GOT3 (cell line): Measurements from ENCODE around the gene MTX2.
"Not testable (repeated sequence)": the region's sequence is repeated elsewhere in the genome, so short reads cannot be mapped to it uniquely, and the experiment has no call there.

ENCODE experiments used
- DNase-seq: peaks from one replicate; lab custom pipeline; 2025; ENCODE audit warnings: mixed read lengths; lab: John Stamatoyannopoulos, UW

The MTX2 gene

DNA sequence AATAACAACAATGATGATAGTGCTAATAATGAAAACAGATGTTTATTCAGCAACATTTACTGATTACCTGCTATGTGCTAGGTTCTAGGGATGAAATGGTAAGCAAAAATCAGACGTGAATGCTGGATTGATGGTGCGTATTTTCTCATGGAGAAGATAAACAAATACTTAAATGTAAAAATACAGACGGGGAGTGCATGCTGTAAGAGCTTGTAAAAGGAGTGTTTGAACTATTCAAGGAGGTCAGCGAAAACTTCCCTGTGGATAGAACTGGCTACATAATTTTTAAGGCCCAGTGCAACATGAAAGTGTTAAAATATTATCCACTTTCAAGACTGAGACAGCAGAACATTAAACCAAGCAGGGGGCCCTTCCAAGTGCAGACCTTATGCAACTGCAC, 22.1 kb downstream of the MTX2 start:
- DNase-seq: no peak

DNA sequence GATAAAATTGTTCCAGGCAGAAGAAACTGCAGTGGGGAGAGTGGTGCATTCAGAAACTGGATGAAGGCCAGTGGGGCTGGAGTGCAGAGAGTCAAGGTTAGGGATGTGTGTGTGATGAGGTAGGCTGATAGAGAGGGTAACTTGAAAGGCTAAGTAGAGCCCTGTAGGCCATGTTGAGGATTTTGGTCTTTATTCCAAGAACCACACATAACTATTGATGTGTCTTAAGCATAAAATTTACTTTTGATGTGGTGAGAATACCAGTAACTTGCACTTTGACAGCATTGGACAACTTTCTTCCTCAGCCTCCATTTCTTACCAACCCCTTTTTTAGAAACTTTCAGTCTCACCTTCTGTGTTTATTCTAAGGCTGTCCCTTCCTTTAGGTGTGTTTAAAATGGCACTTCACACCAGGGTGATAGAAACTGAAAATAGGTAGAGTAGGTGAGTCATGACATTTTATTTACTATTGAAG, 22.6 kb downstream of the MTX2 start:
- DNase-seq: no peak

DNA sequence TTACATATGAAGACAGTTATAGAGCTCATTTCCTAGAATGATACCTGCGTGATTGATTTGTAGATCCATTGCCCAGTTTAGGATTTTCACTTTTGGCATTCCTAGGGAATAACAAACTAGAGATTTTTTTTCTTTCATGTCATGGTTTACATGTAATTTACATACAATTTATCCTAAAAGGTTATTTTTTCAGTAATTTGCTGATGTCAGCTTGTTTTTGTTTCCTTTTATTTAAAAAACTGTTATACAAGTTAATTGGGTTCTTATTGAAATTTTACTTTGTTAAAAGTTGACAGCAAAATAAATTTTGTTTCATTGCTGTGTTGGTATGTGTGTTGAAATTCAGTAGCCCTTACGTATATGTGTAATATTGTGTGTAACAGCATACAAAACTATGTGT, 23.4 kb downstream of the MTX2 start:
- no peak for DNase-seq

DNA sequence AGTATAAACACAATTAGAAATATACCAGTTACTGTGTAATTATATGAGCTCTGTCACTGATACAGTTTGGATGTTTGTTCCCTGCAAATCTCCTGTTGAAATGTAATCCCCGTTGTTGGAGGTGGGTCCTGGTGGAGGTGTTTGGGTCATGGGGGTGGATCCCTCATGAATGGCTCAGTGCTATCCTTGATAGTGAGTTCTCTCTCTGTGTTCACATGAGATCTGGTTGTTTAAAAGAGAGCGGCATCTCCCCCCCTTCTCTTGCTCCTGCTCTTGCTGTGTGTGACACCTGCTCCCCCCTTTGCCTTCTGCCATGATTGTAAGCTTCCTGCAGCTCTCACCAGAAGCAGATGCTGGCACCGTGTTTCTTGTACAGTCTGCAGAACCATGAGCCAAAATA, 24.1 kb downstream of the MTX2 start:
- DNase-seq: no peak

- no peak for DNase-seq
These were observed 27.8 kb downstream of the MTX2 start for GRCh38 chr2:176297067-176297466.

DNA sequence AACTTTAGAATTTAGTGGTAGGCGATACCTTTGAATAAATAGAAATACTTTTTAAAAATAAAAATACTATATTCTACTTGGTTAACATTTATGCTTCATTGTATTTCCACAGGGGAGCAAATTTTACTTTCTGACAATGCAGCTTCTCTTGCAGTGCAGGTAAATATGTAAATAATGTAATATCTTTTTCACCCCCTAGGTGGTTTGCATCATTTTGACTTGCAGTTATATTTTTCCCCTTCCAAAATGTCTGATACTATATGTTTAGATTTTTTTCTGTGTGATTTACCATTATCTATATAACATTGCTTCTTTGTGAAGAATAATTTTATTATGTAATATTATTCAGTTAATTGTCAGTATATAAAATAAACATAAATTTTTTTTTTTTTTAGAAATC, 28.5 kb downstream of the MTX2 start:
- no peak for DNase-seq

DNA sequence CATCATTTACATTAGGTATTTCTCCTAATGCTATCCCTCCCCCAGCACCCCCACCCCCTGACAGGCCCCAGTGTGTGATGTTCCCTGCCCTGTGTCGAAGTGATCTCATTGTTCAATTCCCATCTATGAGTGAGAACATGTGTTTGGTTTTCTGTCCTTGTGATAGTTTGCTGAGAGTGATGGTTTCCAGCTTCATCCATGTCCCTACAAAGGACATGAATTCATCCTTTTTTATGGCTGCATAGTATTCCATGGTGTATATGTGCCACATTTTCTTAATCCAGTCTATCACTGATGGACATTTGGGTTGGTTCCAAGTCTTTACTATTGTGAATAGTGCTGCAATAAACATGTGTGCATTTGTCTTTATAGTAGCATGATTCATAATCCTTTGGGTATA, 36.8 kb downstream of the MTX2 start:
- DNase-seq: not testable (repeated sequence)

DNA sequence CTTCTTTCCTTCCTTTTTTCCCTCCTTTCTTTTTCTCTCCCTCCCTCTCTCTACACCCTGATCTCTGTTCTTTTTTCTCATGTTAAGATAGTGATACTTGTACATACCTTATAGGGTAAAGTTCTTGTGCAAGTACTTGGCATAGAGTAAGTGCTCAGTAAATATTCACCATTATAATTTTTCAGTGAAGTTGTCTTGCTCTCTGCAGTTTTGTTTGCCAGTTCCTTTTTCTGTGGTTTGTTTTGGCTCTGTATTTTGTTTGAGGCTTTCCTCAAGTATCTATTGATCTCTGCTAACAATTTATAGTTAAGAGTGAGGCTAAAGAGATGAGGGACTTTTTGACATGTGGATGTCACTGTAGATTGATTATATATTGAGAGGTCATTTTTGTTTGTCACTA, 48.0 kb downstream of the MTX2 start:
- no peak for DNase-seq

DNA sequence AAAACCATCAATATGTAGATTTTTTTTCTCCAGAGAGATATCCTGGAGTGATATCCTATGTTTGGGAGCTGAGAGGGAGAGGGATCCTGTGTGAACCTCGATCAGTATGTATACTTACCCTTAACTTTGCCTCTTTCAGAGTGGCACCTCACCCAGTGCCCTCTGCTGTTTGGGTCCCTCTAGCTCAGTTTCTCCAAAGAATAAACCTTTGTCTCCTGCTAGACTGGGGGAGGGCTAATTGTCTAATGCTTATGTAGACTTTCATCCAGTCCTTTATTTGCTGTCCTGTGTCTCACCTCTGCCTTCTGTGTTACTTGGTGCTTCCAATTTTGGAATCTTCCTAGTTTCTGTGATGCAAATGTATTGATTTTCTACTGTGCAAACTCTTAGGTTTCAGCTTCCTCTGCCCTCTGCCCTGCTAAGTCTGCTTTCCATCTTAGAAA, 48.4 kb downstream of the MTX2 start:
- DNase-seq: no peak

- no peak for DNase-seq
These were observed 52.7 kb downstream of the MTX2 start for GRCh38 chr2:176321916-176322315.

- no peak for DNase-seq
These were observed 55.6 kb downstream of the MTX2 start for GRCh38 chr2:176324862-176325261.

DNA sequence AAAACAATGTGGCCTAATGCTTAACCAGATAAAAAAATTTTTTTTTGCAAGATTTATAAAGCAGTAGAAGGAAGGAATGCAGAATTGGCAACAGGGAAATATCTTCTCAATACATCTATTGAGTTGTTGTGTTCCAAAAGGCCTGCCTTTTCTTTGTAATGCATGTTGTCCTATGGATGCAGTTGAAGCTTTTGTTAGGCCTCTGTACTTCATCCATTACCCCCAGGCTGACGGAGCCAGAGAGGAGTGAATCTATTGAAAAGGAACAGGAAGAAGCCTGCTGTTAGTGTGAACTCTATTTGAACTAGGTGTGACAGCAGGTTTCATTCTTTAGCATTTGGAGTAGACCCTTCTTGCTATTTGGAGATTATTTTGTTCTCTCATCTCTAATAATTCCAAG, 56.5 kb downstream of the MTX2 start:
- no peak for DNase-seq

DNA sequence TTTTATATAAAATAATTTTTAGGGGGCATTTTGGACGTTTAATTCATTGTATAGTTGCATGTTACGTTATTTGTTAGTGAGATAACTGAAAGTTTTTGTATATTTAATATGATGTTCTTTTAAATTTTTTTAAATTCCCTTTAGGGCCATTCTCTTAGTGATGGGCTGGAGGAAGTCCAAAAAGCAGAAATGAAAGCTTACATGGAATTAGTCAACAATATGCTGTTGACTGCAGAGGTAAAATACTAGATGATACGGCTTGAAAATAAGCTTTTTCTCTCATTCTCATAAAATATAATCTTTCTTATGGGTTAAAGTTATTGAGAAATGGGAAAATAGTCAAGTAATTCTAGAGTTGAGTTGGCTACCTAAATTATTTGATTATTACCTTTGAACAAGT, 58.9 kb downstream of the MTX2 start:
- DNase-seq: no peak

- no peak for DNase-seq
These were observed 61.4 kb downstream of the MTX2 start for GRCh38 chr2:176330612-176331011.

DNA sequence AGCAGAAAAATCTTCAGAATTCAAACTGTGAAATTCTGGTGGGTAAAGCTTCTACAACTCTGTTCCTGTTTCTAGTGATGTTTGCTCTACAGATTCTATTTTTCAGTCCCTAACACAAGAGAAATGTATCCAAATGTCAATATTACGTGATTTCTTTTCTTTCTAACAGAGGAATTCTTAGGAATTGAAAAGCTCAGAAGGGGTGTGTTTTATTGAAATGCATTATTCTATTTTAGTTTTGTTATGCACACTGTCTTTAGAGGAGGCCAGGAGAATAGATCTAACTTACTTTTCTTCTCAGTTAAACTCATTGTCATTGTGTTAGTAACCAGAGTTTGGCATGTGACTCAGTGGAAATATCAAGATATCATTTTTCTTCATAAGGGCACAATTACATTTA, 62.4 kb downstream of the MTX2 start:
- DNase-seq: no peak

- no peak for DNase-seq
These were observed 65.5 kb downstream of the MTX2 start for GRCh38 chr2:176334729-176335128.

- DNase-seq: no peak
These were observed 69.2 kb downstream of the MTX2 start for GRCh38 chr2:176338395-176338794.

DNA sequence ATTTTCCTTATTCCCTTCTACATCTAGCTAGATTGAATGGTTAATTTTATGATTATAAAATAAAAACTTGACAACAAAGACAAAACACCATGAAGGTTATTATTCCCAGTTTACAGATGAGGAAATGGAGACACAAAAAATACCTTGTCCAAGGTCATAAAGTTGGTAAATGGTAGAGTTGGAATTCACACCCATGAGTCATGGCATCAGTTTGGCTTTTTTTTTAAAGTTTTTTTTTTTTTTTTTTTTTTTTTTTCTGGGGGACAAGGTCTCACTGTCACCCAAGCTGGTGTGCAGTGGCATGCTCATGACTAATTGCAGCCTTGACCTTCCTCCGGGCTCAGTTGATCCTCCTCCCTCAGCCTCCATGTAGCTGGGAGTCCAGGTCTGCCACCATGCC, 70.0 kb downstream of the MTX2 start:
- no peak for DNase-seq

- DNase-seq: no peak
These were observed 87.0 kb downstream of the MTX2 start for GRCh38 chr2:176356251-176356650.

DNA sequence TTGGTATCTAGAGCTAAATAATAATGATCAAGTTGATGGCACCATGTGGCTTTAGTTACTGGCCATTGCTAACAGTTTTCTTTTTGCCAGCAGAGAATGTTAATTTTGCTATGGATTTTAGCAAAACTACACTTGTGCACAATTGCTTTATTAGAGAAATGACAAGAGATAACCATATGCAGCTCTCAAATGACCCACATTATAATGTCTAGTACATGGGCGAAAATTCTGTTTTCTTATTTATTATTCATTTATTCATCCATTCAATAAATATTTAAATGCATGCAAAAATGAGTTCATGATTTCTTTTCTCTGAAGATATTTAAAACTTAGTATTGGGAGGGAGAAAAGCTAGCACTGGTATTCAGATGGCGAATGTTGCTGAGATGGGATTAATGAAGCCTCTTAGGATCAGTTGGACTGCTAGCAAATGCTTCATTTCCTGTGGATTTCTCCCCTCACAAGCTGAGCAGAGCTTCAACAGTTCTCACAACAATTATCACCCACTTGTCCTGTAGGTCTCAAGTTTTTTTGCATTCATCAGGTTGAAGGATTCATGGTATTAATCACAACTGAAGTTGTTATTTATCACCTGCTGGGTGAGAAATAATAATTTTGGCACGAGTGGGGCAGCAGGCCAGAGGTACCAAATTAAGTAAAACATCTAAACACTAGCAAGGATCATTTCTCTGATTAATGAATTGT, 95.2 kb downstream of the MTX2 start:
- no peak for DNase-seq

GRCh38 chr2:176368349-176368748, 99.1 kb downstream of the MTX2 start:
- DNase-seq: no peak

- no peak for DNase-seq
These were observed 101.4 kb downstream of the MTX2 start for GRCh38 chr2:176370467-176371171.

- not testable (repeated sequence) for DNase-seq
These were observed 103.9 kb downstream of the MTX2 start for GRCh38 chr2:176373155-176373554.

DNA sequence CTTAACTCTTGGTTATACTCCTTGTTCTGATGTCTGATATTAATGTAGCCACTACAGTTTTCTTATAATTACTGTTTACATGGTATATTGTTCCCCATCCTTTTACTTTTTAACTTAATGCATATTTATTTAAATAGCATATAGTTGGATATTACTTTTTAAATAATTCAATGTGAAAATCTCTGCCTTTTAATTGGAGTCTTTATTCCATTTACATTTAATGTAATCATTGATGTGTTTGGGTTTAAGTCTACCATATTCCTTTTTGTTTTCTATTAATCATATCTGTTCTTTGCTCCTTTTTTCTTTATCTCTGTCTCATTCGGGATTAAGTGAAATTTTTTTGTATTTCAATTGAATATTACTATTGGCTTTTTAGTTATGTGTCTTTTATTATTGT, 109.1 kb downstream of the MTX2 start:
- no peak for DNase-seq
